A549 (cell line): Measurements from ENCODE around the gene TRIP13. TPM values are rescaled to one million over a fixed set of nuclear protein-coding genes. Genes with fewer than 3 reads are reported as not detected.
A peak's percentile ranks its signal among the peaks of the same experiment; 100 is the strongest.
"Not testable (repeated sequence)": the region's sequence is repeated elsewhere in the genome, so short reads cannot be mapped to it uniquely, and the experiment has no call there.

ENCODE experiments used
- ATAC-seq, 2 experiments: fragments of 200-7000 bp in 1 of 2; fragments of >200 bp in 1 of 2; cut with Nextera tagmentation in 1 of 2; cut with Tn5 transposase in 1 of 2; 3 replicates each; pipeline versions ENCODE4 v1.8.0 to v1.9.1; 2018 to 2020; ENCODE audit warnings: mild to moderate bottlenecking in 1 of 2, moderate library complexity in 1 of 2
- CTCF ChIA-PET: fragments of 300-600 bp; sonication (Branson Sonifier 250); formaldehyde crosslinking; extraction: SDS; loops from one replicate; lab custom pipeline; 2021; ENCODE audit warnings: antibody characterized with exemption, inconsistent platforms; lab: Yijun Ruan, JAX
- POLR2A ChIA-PET: fragments of 350-600 bp; formaldehyde crosslinking; extraction: SDS; loops from one replicate; lab custom pipeline; 2021; ENCODE audit warnings: antibody characterized with exemption, inconsistent platforms; lab: Yijun Ruan, JAX
- DNase-seq, 2 experiments: peaks; one replicate each; pipeline versions ENCODE4 v3.0.0 to v3.0.0-alpha.2; 2011 to 2016; ENCODE audit warnings: low read depth in 1 of 2, low spot score in 1 of 2
- FAIRE-seq: peaks from 2 replicates; lab custom pipeline; 2011; peaks lifted over from hg19 to GRCh38; lab: Jason Lieb, UNC
- H3K27ac ChIP-seq, 2 experiments: fragments of >200 bp; sonication (Bioruptor Twin); formaldehyde crosslinking; 3 replicates each; pipeline ENCODE4 v1.5.1; 2016 to 2017
- H3K4me1 ChIP-seq: fragments of >200 bp; sonication (Bioruptor Twin); formaldehyde crosslinking; 3 replicates; pipeline ENCODE4 v1.6.1; 2016
- H3K4me2 ChIP-seq: fragments of >200 bp; sonication (Bioruptor Twin); formaldehyde crosslinking; 3 replicates; pipeline ENCODE4 v1.6.1; 2016
- H3K4me3 ChIP-seq: fragments of >200 bp; sonication (Bioruptor Twin); formaldehyde crosslinking; 3 replicates; pipeline ENCODE4 v1.5.1; 2016
- H3K9me3 ChIP-seq: fragments of >200 bp; sonication (Bioruptor Twin); formaldehyde crosslinking; 3 replicates; pipeline ENCODE4 v1.6.1; 2016
- BHLHE40 ChIP-seq: IDR thresholded peaks from 2 replicates; pipeline ENCODE4 v1.6.1; 2012; ENCODE audit warnings: low read depth, low read length, inconsistent platforms
- CHD2 ChIP-seq: fragments of 150-350 bp; IDR thresholded peaks from 2 replicates; pipeline ENCODE4 v1.6.1; 2014; ENCODE audit warnings: low read length; ENCODE audit not compliant: partially characterized antibody
- CTCF ChIP-seq: fragments of >200 bp; sonication (Bioruptor Twin); formaldehyde crosslinking; IDR thresholded peaks from 3 replicates; pipeline ENCODE4 v1.5.1; 2016
- E2F6 ChIP-seq: IDR thresholded peaks from 2 replicates; pipeline ENCODE4 v1.6.1; 2012; ENCODE audit warnings: low read depth, borderline replicate concordance
- ELK1 ChIP-seq: fragments of 150-350 bp; IDR thresholded peaks from 2 replicates; pipeline ENCODE4 v1.6.1; 2014; ENCODE audit warnings: low read depth, mild to moderate bottlenecking, low read length
- FOSB ChIP-seq: fragments of 250-450 bp; sonication (Bioruptor Pico); IDR thresholded peaks from 2 replicates; pipeline ENCODE4 v1.5.0; 2020; ENCODE audit warnings: mild to moderate bottlenecking, moderate library complexity
- HEYL ChIP-seq: fragments of 250-450 bp; sonication (Bioruptor Pico); IDR thresholded peaks from 2 replicates; pipeline ENCODE4 v1.8.0; 2021; ENCODE audit warnings: mild to moderate bottlenecking, moderate library complexity
- HMGXB4 ChIP-seq: fragments of 250-450 bp; sonication (Bioruptor Pico); IDR thresholded peaks from 2 replicates; pipeline ENCODE4 v1.5.0; 2021; ENCODE audit warnings: mild to moderate bottlenecking, moderate library complexity, borderline replicate concordance
- HOXB13 ChIP-seq: fragments of 250-450 bp; sonication (Bioruptor Pico); IDR thresholded peaks from 2 replicates; pipeline ENCODE4 v1.5.0; 2020; ENCODE audit warnings: low read depth, mild to moderate bottlenecking, moderate library complexity
- JUN ChIP-seq, 2 experiments: fragments of >200 bp; sonication (Bioruptor Twin); formaldehyde crosslinking; IDR thresholded peaks; 2 replicates in 1 of 2; 3 replicates in 1 of 2; pipeline ENCODE4 v1.6.1; 2016 to 2017
- RAD21 ChIP-seq, 2 experiments: fragments of >200 bp in 1 of 2; sonication (Bioruptor Twin) in 1 of 2; formaldehyde crosslinking in 1 of 2; IDR thresholded peaks in 1 of 2; conservative IDR thresholded peaks in 1 of 2; 2 replicates in 1 of 2; 3 replicates in 1 of 2; pipeline ENCODE4 v1.6.1; 2012 to 2018; ENCODE audit warnings: inconsistent platforms in 1 of 2
- SREBF2 ChIP-seq: fragments of 450-650 bp; IDR thresholded peaks from 2 replicates; pipeline ENCODE4 v1.6.1; 2014; ENCODE audit warnings: mild to moderate bottlenecking, moderate library complexity
- TFCP2L1 ChIP-seq: fragments of 250-450 bp; sonication (Bioruptor Pico); IDR thresholded peaks from 2 replicates; pipeline ENCODE4 v1.5.0; 2021; ENCODE audit warnings: mild to moderate bottlenecking
- ZFP36 ChIP-seq: fragments of 450-650 bp; IDR thresholded peaks from 2 replicates; pipeline ENCODE4 v1.6.1; 2014; ENCODE audit warnings: borderline replicate concordance; ENCODE audit not compliant: partially characterized antibody
- ZNF302 ChIP-seq: fragments of 250-450 bp; sonication (Bioruptor Pico); IDR thresholded peaks from 2 replicates; pipeline ENCODE4 v1.9.0; 2021; ENCODE audit warnings: inconsistent platforms, mild to moderate bottlenecking, moderate library complexity
- WGBS: methylation state at CpG from one replicate; pipeline ENCODE4 v1.1.6; 2017; ENCODE audit errors: missing lambda C conversion rate; 5-methylcytosine and 5-hydroxymethylcytosine counted together
- polyA plus RNA-seq, 4 experiments: library from polyadenylated mRNA; depleted of rRNA in 3 of 4; stranded (reverse); fragments of >200 nt; fragmentation: RNase III in 1 of 4; extraction: RNeasy Plus Mini Kit Qiagen cat#74134 plus additional on column Dnase treatment in 1 of 4; gene quantifications; 2 replicates in 3 of 4; 3 replicates in 1 of 4; pipeline ENCODE4 v1.2.3, GENCODE V29; 2011 to 2017

Gene TRIP13
- polyA plus RNA-seq, 2 of the 4 experiments (the other 2 are of a cell fraction), result 54.0 to 62.4 TPM

- WGBS, result 91% methylated on average over 12 of the region's 15 CpGs
- FAIRE-seq, result no peak
Observed at GRCh38 chr5:878125-878524, 14.6 kb upstream of the TRIP13 start.

GRCh38 chr5:878677-879076, 14.0 kb upstream of the TRIP13 start:
- FAIRE-seq, POLR2A ChIA-PET, H3K27ac ChIP-seq, H3K4me1 ChIP-seq, H3K4me2 ChIP-seq, H3K4me3 ChIP-seq, CTCF ChIA-PET, H3K9me3 ChIP-seq, DNase-seq: not testable (repeated sequence)
- WGBS, result no CpG with 5 or more reads among the region's 8 CpGs
- peak; percentile 15 to 43; a peak in 3 of 6 replicates for ATAC-seq

More at GRCh38 chr5:878125-878524, 14.6 kb upstream of the TRIP13 start:
- H3K4me2 ChIP-seq, result no peak overlapping the region
- no peaks in the 10 kb centered on the region for H3K4me1 ChIP-seq
- ChIA-PET CTCF (interaction anchor here (1.1 to 1.3 kb wide), 2 partner anchors 11 to 15 kb away, joined by 3 read pairs; no protein-coding TSS in a partner anchor), POLR2A (no interaction called here)
- H3K4me3 ChIP-seq, result no peak overlapping the region
- peak in 1 of 2 experiments; percentile 12; a peak in 2 of 6 replicates for ATAC-seq
- no peak for DNase-seq
- TF ChIP-seq RAD21 (conservative IDR thresholded peaks at IDR 0.05 in 1 of 2, IDR thresholded peaks at IDR 0.05 in 1 of 2) (no peak), JUN (IDR thresholded peaks at IDR 0.05) (no peak), HOXB13 (CRISPR knock-in tag) (no peak), FOSB (CRISPR knock-in tag) (no peak), HEYL (CRISPR knock-in tag) (no peak), HMGXB4 (no peak), TFCP2L1 (CRISPR knock-in tag) (no peak), ZNF302 (CRISPR knock-in tag) (no peak), BHLHE40 (no peak), ZFP36 (no peak), E2F6 (no peak)
- no peak overlapping the region for H3K27ac ChIP-seq
- H3K9me3 ChIP-seq, result no peaks in the 10 kb centered on the region

- FAIRE-seq (no peak), ATAC-seq (no peak), DNase-seq (no peak)
- Histone ChIP-seq H3K27ac (no peak overlapping the region), H3K9me3 (no peaks in the 10 kb centered on the region), H3K4me3 (no peak overlapping the region), H3K4me1 (no peaks in the 10 kb centered on the region), H3K4me2 (no peak overlapping the region)
- 94% methylated on average over 35 of the region's 35 CpGs for WGBS
- ChIA-PET CTCF (interaction anchor here (0.9 to 1.0 kb wide), 2 partner anchors 10 to 11 kb away, joined by 3 read pairs; no protein-coding TSS in a partner anchor), POLR2A (no interaction called here)
- no peak for TF ChIP-seq ELK1
- no peak for TF ChIP-seq CTCF
- no peak for TF ChIP-seq CHD2
- TF ChIP-seq SREBF2, result no peak
Observed at GRCh38 chr5:880816-881550, 11.7 kb upstream of the TRIP13 start.
